BJ (cell line): Measurements from ENCODE around the gene UBE2H. TPM values are rescaled to one million over a fixed set of nuclear protein-coding genes. Genes with fewer than 3 reads are reported as not detected.
"Not testable (repeated sequence)": the region's sequence is repeated elsewhere in the genome, so short reads cannot be mapped to it uniquely, and the experiment has no call there.

Experiments
- CTCF ChIA-PET: fragments of 350-600 bp; formaldehyde crosslinking; extraction: SDS; loops from one replicate; lab custom pipeline; 2021; ENCODE audit warnings: antibody characterized with exemption, inconsistent platforms; lab: Yijun Ruan, JAX
- POLR2A ChIA-PET: fragments of 300-600 bp; sonication (Branson Sonifier 250); formaldehyde crosslinking; extraction: SDS; loops from one replicate; lab custom pipeline; 2021; ENCODE audit warnings: antibody characterized with exemption; lab: Charles Lee
- DNase-seq: peaks from one replicate; pipeline ENCODE4 v3.0.0-alpha.2; 2011; ENCODE audit warnings: low read depth
- H3K27me3 ChIP-seq: 2 replicates; pipeline ENCODE4 v1.6.0; 2011; ENCODE audit warnings: low read length; ENCODE audit not compliant: control insufficient read depth, insufficient read depth
- H3K36me3 ChIP-seq: 2 replicates; pipeline ENCODE4 v1.5.1; 2011; ENCODE audit warnings: low read length; ENCODE audit not compliant: control insufficient read depth, insufficient read depth
- H3K4me3 ChIP-seq: 2 replicates; pipeline ENCODE4 v1.5.1; 2011; ENCODE audit warnings: low read depth, mild to moderate bottlenecking, control low read depth, low read length
- CTCF ChIP-seq: IDR thresholded peaks from 2 replicates; pipeline ENCODE4 v1.5.1; 2011; ENCODE audit warnings: low read depth, mild to moderate bottlenecking, control low read depth, inconsistent platforms, low read length, moderate library complexity; ENCODE audit not compliant: insufficient read depth
- polyA plus RNA-seq: library from polyadenylated mRNA; depleted of rRNA; stranded (reverse); fragments of >200 nt; gene quantifications from 2 replicates; pipeline ENCODE4 v1.2.3, GENCODE V29; 2011

Gene UBE2H
- polyA plus RNA-seq, 1 experiment: 37.0 TPM

GRCh38 chr7:129825209-129825970 is 127.4 kb downstream of the UBE2H start:
- CTCF ChIA-PET: interaction anchor here (0.7 to 4.2 kb wide), 37 partner anchors 8 to 616 kb away, joined by 3 to 45 read pairs (median 4); no protein-coding TSS in a partner anchor
- Histone ChIP-seq H3K27me3 (no peaks in the 10 kb centered on the region), H3K4me3 (peak overlapping the region; percentile 68), H3K36me3 (no peaks in the 10 kb centered on the region; the same call in 1 of the 2 replicates)
- no peak for DNase-seq
- peak; percentile 39 for TF ChIP-seq CTCF
- POLR2A ChIA-PET: interaction anchor here (0.6 kb wide), 1 partner anchor 445 kb away, joined by 8 read pairs; no protein-coding TSS in a partner anchor

GRCh38 chr7:129824291-129825208 is 128.2 kb downstream of the UBE2H start:
- ChIA-PET CTCF (interaction anchor here (0.7 to 4.2 kb wide), 37 partner anchors 7 to 615 kb away, joined by 3 to 45 read pairs (median 4); no protein-coding TSS in a partner anchor), POLR2A (interaction anchor here (0.6 kb wide), 3 partner anchors 51 to 444 kb away, joined by 3 to 8 read pairs (median 6); no protein-coding TSS in a partner anchor)
- peak; percentile 60 for TF ChIP-seq CTCF
- Histone ChIP-seq H3K27me3 (no peaks in the 10 kb centered on the region), H3K36me3 (no peaks in the 10 kb centered on the region; the same call in 1 of the 2 replicates), H3K4me3 (peak overlapping the region; percentile 68)
- DNase-seq: no peak

GRCh38 chr7:129823143-129823542 is 129.6 kb downstream of the UBE2H start:
- H3K36me3 ChIP-seq, POLR2A ChIA-PET, H3K27me3 ChIP-seq, H3K4me3 ChIP-seq, DNase-seq: not testable (repeated sequence)
- CTCF ChIA-PET: interaction anchor here (1.8 to 3.9 kb wide), 2 partner anchors 159 to 456 kb away, joined by 5 to 45 read pairs; no protein-coding TSS in a partner anchor

DNA sequence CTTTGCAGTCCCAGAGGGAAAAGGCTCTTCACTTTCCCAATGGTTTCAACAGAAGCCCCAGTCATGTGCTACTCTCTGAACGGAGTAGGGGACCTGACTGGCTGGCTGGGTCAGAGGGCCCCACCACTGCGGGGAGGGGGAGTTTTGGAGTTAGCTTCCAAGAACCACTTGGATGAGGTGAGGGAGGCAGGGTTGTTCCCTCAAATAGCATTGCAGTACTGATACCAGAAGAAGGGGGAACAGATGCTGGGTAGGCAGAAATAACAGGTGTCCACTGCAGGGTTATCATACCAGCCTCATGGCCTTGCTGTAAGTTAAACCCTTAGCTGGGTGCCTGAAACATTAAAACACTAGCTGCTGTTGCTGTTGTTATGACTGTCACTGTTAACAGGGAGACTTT is 131.3 kb downstream of the UBE2H start:
- TF ChIP-seq CTCF: no peak
- Histone ChIP-seq H3K4me3 (no peak overlapping the region), H3K36me3 (no peaks in the 10 kb centered on the region), H3K27me3 (no peaks in the 10 kb centered on the region)
- DNase-seq: no peak
- ChIA-PET POLR2A (no interaction called here), CTCF (interaction anchor here (0.6 to 0.9 kb wide), 2 partner anchors 9 to 190 kb away, joined by 3 to 4 read pairs; no protein-coding TSS in a partner anchor)

- TF ChIP-seq CTCF: no peak
- Histone ChIP-seq H3K4me3 (no peak overlapping the region), H3K36me3 (no peaks in the 10 kb centered on the region), H3K27me3 (no peaks in the 10 kb centered on the region)
- ChIA-PET POLR2A (no interaction called here), CTCF (interaction anchor here (0.8 to 1.2 kb wide), 2 partner anchors 8 to 9 kb away, joined by 3 to 4 read pairs; no protein-coding TSS in a partner anchor)
- no peak for DNase-seq
These were observed 136.0 kb downstream of the UBE2H start for GRCh38 chr7:129816742-129817141.
